ENCODE measurements around the gene GPN1.

The GPN1 gene

GRCh38 chr2:27690052-27690451, 61.2 kb downstream of the GPN1 start:
- no peak for TF ChIP-seq CTCF (IDR thresholded peaks at IDR 0.05; ENCODE audit: control insufficient read depth, extremely low read depth, insufficient read depth)
- no peak for DNase-seq (ENCODE audit: low read depth)
- H3K4me3 ChIP-seq (ENCODE audit: low read depth, low read length), result no peak overlapping the region

- TF ChIP-seq CTCF (IDR thresholded peaks at IDR 0.05; ENCODE audit: control insufficient read depth, extremely low read depth, insufficient read depth), result no peak
- H3K4me3 ChIP-seq (ENCODE audit: low read depth, low read length), result no peak overlapping the region
- no peak for DNase-seq (ENCODE audit: low read depth)
Observed at GRCh38 chr2:27697660-27698059, 68.8 kb downstream of the GPN1 start.

All from LNCaP clone FGC (cell line).